ENCODE measurements around the gene ITFG2.
A peak's percentile ranks its signal among the peaks of the same experiment; 100 is the strongest.
"Not testable (repeated sequence)": the region's sequence is repeated elsewhere in the genome, so short reads cannot be mapped to it uniquely, and the experiment has no call there.

The ITFG2 gene

DNA sequence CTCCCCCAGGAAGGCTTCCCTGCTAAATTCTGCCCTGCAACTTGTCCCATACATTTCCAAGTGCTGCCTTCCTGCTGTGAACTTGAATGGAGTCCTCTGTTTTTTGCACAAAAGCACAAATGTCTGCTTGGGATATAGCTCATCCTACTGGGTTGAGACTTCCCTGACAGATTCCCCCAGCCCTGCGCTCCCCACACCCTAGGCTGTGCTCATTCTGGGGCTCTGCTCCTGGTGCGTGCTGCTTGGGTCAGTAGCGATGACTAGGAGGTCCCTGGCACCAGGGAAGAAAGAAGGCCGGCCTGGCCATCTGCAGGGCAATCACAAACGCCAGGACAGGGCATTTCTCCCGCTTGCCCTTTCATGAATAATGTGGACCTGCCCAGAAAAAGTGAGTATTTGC lies 46.9 kb upstream of the ITFG2 start:
- Histone ChIP-seq H3K4me1 (ENCODE audit: control insufficient read depth, low read length) (peaks cover 6% of the 10 kb centered on the region), H3K36me3 (ENCODE audit: control insufficient read depth, low read length) (no peaks in the 10 kb centered on the region), H3K4me2 (ENCODE audit: low read length) (no peak overlapping the region), H3K9me2 (replicated peaks; ENCODE audit: control insufficient read depth, low read length) (no peaks in the 10 kb centered on the region), H3K79me2 (ENCODE audit: control insufficient read depth, low read length) (no peaks in the 10 kb centered on the region), H3F3A (ENCODE audit: control insufficient read depth, insufficient read depth) (peaks cover 7% of the 10 kb centered on the region), H3K27me3 (ENCODE audit: control insufficient read depth, low read length) (peaks cover 4% of the 10 kb centered on the region; the same call in 1 of the 2 replicates), H3K9me3 (ENCODE audit: control insufficient read depth, insufficient read depth, low read length) (peaks cover 9% of the 10 kb centered on the region; the same call in 1 of the 2 replicates), H3K4me3 (ENCODE audit: low read length) (no peak overlapping the region), H4K20me1 (ENCODE audit: control insufficient read depth, insufficient read depth, low read depth, low read length) (no peaks in the 10 kb centered on the region), H3K27ac (ENCODE audit: low read depth, low read length) (no peak overlapping the region)
- no peak for TF ChIP-seq EZH2phosphoT487 (IDR thresholded peaks at IDR 0.05; ENCODE audit: borderline replicate concordance, low read length)
- TF ChIP-seq, protein P1, sequence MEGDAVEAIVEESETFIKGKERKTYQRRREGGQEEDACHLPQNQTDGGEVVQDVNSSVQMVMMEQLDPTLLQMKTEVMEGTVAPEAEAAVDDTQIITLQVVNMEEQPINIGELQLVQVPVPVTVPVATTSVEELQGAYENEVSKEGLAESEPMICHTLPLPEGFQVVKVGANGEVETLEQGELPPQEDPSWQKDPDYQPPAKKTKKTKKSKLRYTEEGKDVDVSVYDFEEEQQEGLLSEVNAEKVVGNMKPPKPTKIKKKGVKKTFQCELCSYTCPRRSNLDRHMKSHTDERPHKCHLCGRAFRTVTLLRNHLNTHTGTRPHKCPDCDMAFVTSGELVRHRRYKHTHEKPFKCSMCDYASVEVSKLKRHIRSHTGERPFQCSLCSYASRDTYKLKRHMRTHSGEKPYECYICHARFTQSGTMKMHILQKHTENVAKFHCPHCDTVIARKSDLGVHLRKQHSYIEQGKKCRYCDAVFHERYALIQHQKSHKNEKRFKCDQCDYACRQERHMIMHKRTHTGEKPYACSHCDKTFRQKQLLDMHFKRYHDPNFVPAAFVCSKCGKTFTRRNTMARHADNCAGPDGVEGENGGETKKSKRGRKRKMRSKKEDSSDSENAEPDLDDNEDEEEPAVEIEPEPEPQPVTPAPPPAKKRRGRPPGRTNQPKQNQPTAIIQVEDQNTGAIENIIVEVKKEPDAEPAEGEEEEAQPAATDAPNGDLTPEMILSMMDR (IDR thresholded peaks at IDR 0.05; ENCODE audit: low read depth, low read length, poor library complexity, severe bottlenecking): no peak

DNA sequence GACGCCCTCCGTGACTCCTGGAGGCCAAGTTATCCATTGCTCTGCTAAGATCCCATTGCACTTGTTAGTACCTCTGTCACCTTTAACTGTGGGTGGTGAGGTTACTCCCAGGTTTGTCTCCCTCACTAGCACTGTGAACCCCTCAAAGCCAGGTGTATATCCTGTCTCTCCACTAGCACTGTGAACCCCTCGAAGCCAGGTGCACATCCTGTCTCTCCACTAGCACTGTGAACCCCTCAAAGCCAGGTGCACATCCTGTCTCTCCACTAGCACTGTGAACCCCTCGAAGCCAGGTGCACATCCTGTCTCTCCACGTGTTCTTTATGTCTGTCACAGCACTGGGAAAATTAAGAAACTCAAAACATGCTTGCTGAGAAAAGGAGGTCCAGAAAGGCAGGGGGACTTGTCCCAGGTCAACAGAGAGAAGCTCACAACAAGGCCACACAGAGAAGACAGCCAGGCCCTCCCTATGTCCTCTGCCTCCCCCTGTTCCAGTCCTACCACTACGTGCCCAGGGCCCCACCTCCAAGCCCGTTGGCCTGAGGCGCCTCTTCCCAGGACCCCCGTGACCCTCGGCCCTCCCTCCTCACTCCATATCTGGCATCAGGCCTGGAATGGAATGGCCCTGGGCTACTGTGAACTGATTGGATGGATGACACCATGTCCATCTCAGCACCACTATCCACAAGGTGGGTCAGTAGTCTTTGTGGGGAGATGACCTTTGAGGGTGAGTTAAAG lies 44.1 kb upstream of the ITFG2 start:
- Histone ChIP-seq H3F3A (ENCODE audit: control insufficient read depth, insufficient read depth) (peaks cover 7% of the 10 kb centered on the region), H3K36me3 (ENCODE audit: control insufficient read depth, low read length) (no peaks in the 10 kb centered on the region), H3K4me2 (ENCODE audit: low read length) (no peak overlapping the region; the same call in 1 of the 2 replicates), H3K27me3 (ENCODE audit: control insufficient read depth, low read length) (peaks cover 4% of the 10 kb centered on the region; the same call in 1 of the 2 replicates), H3K79me2 (ENCODE audit: control insufficient read depth, low read length) (no peaks in the 10 kb centered on the region), H3K27ac (ENCODE audit: low read depth, low read length) (peak overlapping the region; percentile 44), H3K4me1 (ENCODE audit: control insufficient read depth, low read length) (peaks cover 6% of the 10 kb centered on the region), H3K9me3 (ENCODE audit: control insufficient read depth, insufficient read depth, low read length) (peaks cover 9% of the 10 kb centered on the region; the same call in 1 of the 2 replicates), H3K9me2 (replicated peaks; ENCODE audit: control insufficient read depth, low read length) (no peaks in the 10 kb centered on the region), H4K20me1 (ENCODE audit: control insufficient read depth, insufficient read depth, low read depth, low read length) (no peaks in the 10 kb centered on the region), H3K4me3 (ENCODE audit: low read length) (no peak overlapping the region)
- no peak for TF ChIP-seq EZH2phosphoT487 (IDR thresholded peaks at IDR 0.05; ENCODE audit: borderline replicate concordance, low read length)
- TF ChIP-seq, protein P1 (IDR thresholded peaks at IDR 0.05; ENCODE audit: low read depth, low read length, poor library complexity, severe bottlenecking): no peak

DNA sequence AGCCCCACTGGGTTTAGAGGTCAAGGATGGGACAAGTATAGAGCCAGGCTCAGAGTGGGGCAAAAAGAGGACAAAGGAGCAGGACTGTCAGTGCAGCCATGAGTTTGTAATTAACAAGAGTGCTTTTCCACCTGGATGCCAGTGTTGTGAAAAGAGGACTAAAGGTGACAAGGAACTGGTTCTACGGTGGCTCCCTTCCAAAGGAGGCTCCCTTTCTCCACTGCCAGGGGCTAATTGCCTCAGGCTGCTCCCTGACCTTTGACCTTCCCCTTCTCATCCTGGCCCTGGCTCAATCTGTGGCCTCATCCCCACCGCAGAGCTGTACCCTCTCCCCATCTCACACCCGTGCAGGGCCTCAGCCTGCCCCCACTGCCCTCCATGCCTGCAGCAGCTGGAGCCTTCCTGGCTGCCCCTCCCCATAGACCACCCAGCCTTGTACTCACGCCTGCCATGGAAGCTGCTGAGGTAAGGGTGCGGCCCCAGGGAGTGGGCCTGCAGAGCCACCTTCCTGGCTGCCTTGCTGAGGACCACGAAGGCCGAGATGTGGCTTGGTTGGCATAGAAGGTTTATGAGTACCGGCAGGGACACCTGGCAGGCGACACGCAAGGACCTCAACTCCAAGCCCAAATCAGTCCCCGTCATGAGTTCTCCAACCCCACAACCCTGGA lies 42.5 kb upstream of the ITFG2 start:
- Histone ChIP-seq H3K27me3 (ENCODE audit: control insufficient read depth, low read length) (no peaks in the 10 kb centered on the region), H3K4me1 (ENCODE audit: control insufficient read depth, low read length) (peaks cover 6% of the 10 kb centered on the region), H3K9me3 (ENCODE audit: control insufficient read depth, insufficient read depth, low read length) (peaks cover 9% of the 10 kb centered on the region; the same call in 1 of the 2 replicates), H3K79me2 (ENCODE audit: control insufficient read depth, low read length) (no peaks in the 10 kb centered on the region), H3K9me2 (replicated peaks; ENCODE audit: control insufficient read depth, low read length) (no peaks in the 10 kb centered on the region), H4K20me1 (ENCODE audit: control insufficient read depth, insufficient read depth, low read depth, low read length) (no peaks in the 10 kb centered on the region), H3K4me3 (ENCODE audit: low read length) (no peak overlapping the region), H3K27ac (ENCODE audit: low read depth, low read length) (no peak overlapping the region), H3K36me3 (ENCODE audit: control insufficient read depth, low read length) (no peaks in the 10 kb centered on the region), H3F3A (ENCODE audit: control insufficient read depth, insufficient read depth) (peaks cover 7% of the 10 kb centered on the region), H3K4me2 (ENCODE audit: low read length) (no peak overlapping the region)
- TF ChIP-seq, protein P1 (IDR thresholded peaks at IDR 0.05; ENCODE audit: low read depth, low read length, poor library complexity, severe bottlenecking): no peak
- no peak for TF ChIP-seq EZH2phosphoT487 (IDR thresholded peaks at IDR 0.05; ENCODE audit: borderline replicate concordance, low read length)

DNA sequence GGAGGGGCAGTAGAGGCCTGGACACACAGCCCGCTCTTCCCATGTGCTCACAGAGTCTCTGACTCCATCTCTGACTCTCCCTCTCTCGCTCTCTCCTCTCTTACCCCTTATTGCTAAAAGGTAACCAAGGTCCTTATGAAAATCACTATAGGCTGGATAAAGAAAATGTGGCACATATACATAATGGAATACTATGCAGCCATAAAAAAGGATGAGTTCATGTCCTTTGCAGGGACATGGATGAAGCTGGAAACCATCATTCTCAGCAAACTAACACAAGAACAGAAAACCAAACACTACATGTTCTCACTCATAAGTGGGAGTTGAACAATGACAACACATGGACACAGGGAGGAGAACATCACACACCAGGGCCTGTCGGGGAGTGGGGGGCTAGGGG lies 41.9 kb upstream of the ITFG2 start:
- H3K27me3 ChIP-seq (ENCODE audit: control insufficient read depth, low read length): not testable (repeated sequence)

More for the DNA sequence above, 41.9 kb upstream of the ITFG2 start:
- not testable (repeated sequence) for H3F3A ChIP-seq (ENCODE audit: control insufficient read depth, insufficient read depth); H4K20me1 ChIP-seq (ENCODE audit: control insufficient read depth, insufficient read depth, low read depth, low read length); H3K4me3 ChIP-seq (ENCODE audit: low read length); H3K4me2 ChIP-seq (ENCODE audit: low read length); H3K36me3 ChIP-seq (ENCODE audit: control insufficient read depth, low read length); H3K9me3 ChIP-seq (ENCODE audit: control insufficient read depth, insufficient read depth, low read length); H3K9me2 ChIP-seq (replicated peaks; ENCODE audit: control insufficient read depth, low read length); H3K79me2 ChIP-seq (ENCODE audit: control insufficient read depth, low read length); H3K27ac ChIP-seq (ENCODE audit: low read depth, low read length); H3K4me1 ChIP-seq (ENCODE audit: control insufficient read depth, low read length)

Measured in DOHH2 (cell line).